HG02970 (cell line): ENCODE measurements around the gene GPM6B.

ENCODE experiments used
- ATAC-seq: cut with Tn5 transposase; IDR thresholded peaks from one replicate; pipeline ENCODE4 v1.9.1; 2021; ENCODE audit warnings: mild to moderate bottlenecking, moderate library complexity, moderate number of reproducible peaks; ENCODE audit not compliant: unreplicated experiment, low FRiP score

GPM6B gene

GRCh38 chrX:13825178-13825762 is 8.4 kb upstream of the GPM6B start:
- no peak for ATAC-seq

- no peak for ATAC-seq
Measured at GRCh38 chrX:13824746-13825145, 7.9 kb upstream of the GPM6B start.

GRCh38 chrX:13821738-13822137 is 4.8 kb upstream of the GPM6B start:
- ATAC-seq: no peak

- no peak for ATAC-seq
Measured at GRCh38 chrX:13816176-13816575, 717 bp downstream of the GPM6B start.

- no peak for ATAC-seq
Measured at GRCh38 chrX:13815664-13816063, 1.2 kb downstream of the GPM6B start.

- no peak for ATAC-seq
Measured at GRCh38 chrX:13808865-13809264, 8.0 kb downstream of the GPM6B start.

- no peak for ATAC-seq
Measured at GRCh38 chrX:13808293-13808692, 8.6 kb downstream of the GPM6B start.

- ATAC-seq: no peak
Measured at GRCh38 chrX:13805241-13805640, 11.7 kb downstream of the GPM6B start.

- ATAC-seq: no peak
Measured at GRCh38 chrX:13803116-13803515, 13.8 kb downstream of the GPM6B start.

- ATAC-seq: no peak
Measured at GRCh38 chrX:13798184-13798583, 18.7 kb downstream of the GPM6B start.

GRCh38 chrX:13797512-13797911 is 19.4 kb downstream of the GPM6B start:
- ATAC-seq: no peak

GRCh38 chrX:13794417-13794816 is 22.5 kb downstream of the GPM6B start:
- ATAC-seq: no peak

GRCh38 chrX:13793897-13794296 is 23.0 kb downstream of the GPM6B start:
- no peak for ATAC-seq

GRCh38 chrX:13791559-13791958 is 25.3 kb downstream of the GPM6B start:
- ATAC-seq: no peak

GRCh38 chrX:13791145-13791544 is 25.7 kb downstream of the GPM6B start:
- no peak for ATAC-seq

- no peak for ATAC-seq
Measured at GRCh38 chrX:13790206-13791131, 26.4 kb downstream of the GPM6B start.

- no peak for ATAC-seq
Measured at GRCh38 chrX:13786048-13786447, 30.8 kb downstream of the GPM6B start.

GRCh38 chrX:13780868-13781427 is 35.9 kb downstream of the GPM6B start:
- no peak for ATAC-seq

- no peak for ATAC-seq
Measured at GRCh38 chrX:13778916-13779315, 38.0 kb downstream of the GPM6B start.

- ATAC-seq: no peak
Measured at GRCh38 chrX:13776387-13776786, 40.5 kb downstream of the GPM6B start.

GRCh38 chrX:13775837-13776236 is 41.1 kb downstream of the GPM6B start:
- no peak for ATAC-seq

GRCh38 chrX:13774696-13775095 is 42.2 kb downstream of the GPM6B start:
- no peak for ATAC-seq
